ENCODE measurements around the gene KCNIP1. TPM values are rescaled to one million over a fixed set of nuclear protein-coding genes. Genes with fewer than 3 reads are reported as not detected.

Gene KCNIP1
- total and polyA plus RNA-seq, 2 of the 8 experiments (the other 6 are each of a cell fraction or from before 2014, with no cell fraction given), result 0.52 to 0.83 TPM

DNA sequence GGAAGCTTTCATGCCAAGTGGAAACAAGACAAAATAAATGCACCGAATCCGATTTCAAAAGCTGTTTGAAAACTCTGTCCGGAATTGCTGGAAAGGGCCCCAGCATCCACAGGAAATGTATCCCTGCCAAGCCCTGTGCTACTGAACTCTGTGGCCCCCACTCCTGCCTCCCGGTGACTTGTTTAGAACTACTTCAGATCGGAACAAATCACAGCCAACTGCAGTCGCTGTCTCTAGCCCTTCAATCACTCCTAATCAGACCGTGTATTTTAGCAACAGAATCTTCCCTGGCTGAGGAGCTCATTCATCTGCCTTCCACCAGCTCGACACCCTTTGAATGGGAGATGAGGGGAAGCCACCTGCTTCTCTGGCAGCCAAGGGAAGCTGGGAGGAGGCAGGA, 94.1 kb downstream of the KCNIP1 start:
- Histone ChIP-seq H3K23me2 (ENCODE audit: low read depth, low read length) (no peaks in the 10 kb centered on the region), H4K20me1 (replicated peaks in 1 of 2; ENCODE audit: control insufficient read depth in 1 of 2, insufficient read depth in 2 of 2, low read length in 2 of 2) (no peaks in the 10 kb centered on the region), H3K4me1 (replicated peaks in 1 of 4; ENCODE audit: control insufficient read depth in 3 of 4, insufficient read depth in 4 of 4, low read length in 3 of 4) (peaks cover 0 to 2% (median 0%) of the 10 kb centered on the region in 4 experiments; a peak in 1 of 7 replicates), H3K36me3 (ENCODE audit: control insufficient read depth in 2 of 4, insufficient read depth in 4 of 4, low read length in 3 of 4) (no peaks in the 10 kb centered on the region), H3K79me1 (ENCODE audit: low read depth, low read length) (no peaks in the 10 kb centered on the region), H2BK12ac (ENCODE audit: low read depth, low read length) (no peak overlapping the region), H3K23ac (ENCODE audit: insufficient read length) (no peak overlapping the region), H2AFZ (ENCODE audit: low read length) (no peak overlapping the region), H4K8ac (ENCODE audit: extremely low read depth, insufficient read depth, low read length) (no peak overlapping the region), H2BK5ac (ENCODE audit: low read depth, low read length) (no peak overlapping the region), H3K4me2 (ENCODE audit: insufficient read depth in 1 of 2, low read depth in 2 of 2, low read length in 2 of 2) (no peak overlapping the region), H2BK15ac (ENCODE audit: low read length) (no peak overlapping the region), H3K18ac (ENCODE audit: extremely low read depth, low read length) (no peak overlapping the region), H3K79me2 (ENCODE audit: control insufficient read depth in 1 of 2, insufficient read depth in 2 of 2, low read length in 2 of 2) (no peaks in the 10 kb centered on the region), H3K9me3 (ENCODE audit: insufficient read depth in 2 of 2, low read depth in 1 of 2, low read length in 1 of 2) (no peaks in the 10 kb centered on the region), H2AK5ac (ENCODE audit: low read depth, low read length) (no peak overlapping the region), H2BK20ac (ENCODE audit: low read length) (no peak overlapping the region), H3K9ac (replicated peaks in 1 of 4; ENCODE audit: extremely low read depth in 1 of 4, low read depth in 3 of 4, low read length in 3 of 4) (no peak overlapping the region), H3K27me3 (replicated peaks in 1 of 4; ENCODE audit: control insufficient read depth in 3 of 4, extremely low read depth in 1 of 4, insufficient read depth in 3 of 4, low read length in 3 of 4) (no peaks in the 10 kb centered on the region; a peak in 1 of 7 replicates), H3K4me3 (ENCODE audit: extremely low read depth in 1 of 4, insufficient read depth in 2 of 4, low read depth in 3 of 4, low read length in 4 of 4) (no peak overlapping the region), H4K5ac (ENCODE audit: insufficient read length, low read depth, low read length) (no peak overlapping the region), H2BK120ac (replicated peaks; ENCODE audit: low read depth, low read length) (no peak overlapping the region), H3K56ac (replicated peaks; ENCODE audit: insufficient read length, low read depth, low read length) (no peak overlapping the region), H4K91ac (replicated peaks; ENCODE audit: insufficient read length, low read length) (no peak overlapping the region), H3K27ac (ENCODE audit: low read depth, low read length) (no peak overlapping the region), H3K4ac (replicated peaks; ENCODE audit: insufficient read length, low read depth, low read length) (no peak overlapping the region), H3K14ac (ENCODE audit: insufficient read length) (no peak overlapping the region)
- FAIRE-seq (no peak), DNase-seq (ENCODE audit: low read depth in 1 of 2, low spot score in 2 of 2) (no peak)
- 91% methylated on average over 8 of the region's 8 CpGs; no CpG with 5 or more reads in 1 of the 2 experiments for WGBS, 2 experiments (ENCODE audit: extremely low coverage in 1 of 2, insufficient coverage in 1 of 2, insufficient read length in 1 of 2, insufficient replicate concordance in 2 of 2, low coverage in 1 of 2, low lambda C conversion rate in 2 of 2, missing lambda C conversion rate in 1 of 2)
- CTCF ChIA-PET (ENCODE audit: partially characterized antibody), result interaction anchor here (1.0 to 39.4 kb wide), 11 partner anchors 9 to 323 kb away, joined by 3 to 982 read pairs (median 4); no protein-coding TSS in a partner anchor
- POLR2A ChIA-PET (ENCODE audit: partially characterized antibody), result interaction anchor here (1.0 kb wide), 1 partner anchor 36 kb away, joined by 3 read pairs; no protein-coding TSS in a partner anchor
- TF ChIP-seq CBX8 (IDR thresholded peaks at IDR 0.05; ENCODE audit: borderline replicate concordance, low read depth, low read length), result no peak
- TF ChIP-seq CBX5 (IDR thresholded peaks at IDR 0.05; ENCODE audit: low read depth, low read length), result no peak
- TF ChIP-seq CHD1 (IDR thresholded peaks at IDR 0.05; ENCODE audit: low read depth, low read length), result no peak
- no peak for TF ChIP-seq TAF7 (optimal IDR thresholded peaks at IDR 0.05; ENCODE audit: borderline replicate concordance, low read depth, low read length)
- no peak for TF ChIP-seq KDM1A (IDR thresholded peaks at IDR 0.05; ENCODE audit: borderline replicate concordance, low read length)
- TF ChIP-seq, protein P1, sequence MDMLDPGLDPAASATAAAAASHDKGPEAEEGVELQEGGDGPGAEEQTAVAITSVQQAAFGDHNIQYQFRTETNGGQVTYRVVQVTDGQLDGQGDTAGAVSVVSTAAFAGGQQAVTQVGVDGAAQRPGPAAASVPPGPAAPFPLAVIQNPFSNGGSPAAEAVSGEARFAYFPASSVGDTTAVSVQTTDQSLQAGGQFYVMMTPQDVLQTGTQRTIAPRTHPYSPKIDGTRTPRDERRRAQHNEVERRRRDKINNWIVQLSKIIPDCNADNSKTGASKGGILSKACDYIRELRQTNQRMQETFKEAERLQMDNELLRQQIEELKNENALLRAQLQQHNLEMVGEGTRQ (IDR thresholded peaks at IDR 0.05; ENCODE audit: low read length), result no peak
- no peak for TF ChIP-seq HDAC6 (IDR thresholded peaks at IDR 0.05; ENCODE audit: low read depth, low read length)
- no peak for TF ChIP-seq SIN3A (conservative IDR thresholded peaks at IDR 0.05 in 1 of 2, IDR thresholded peaks at IDR 0.05 in 1 of 2; ENCODE audit: low read depth in 1 of 2, low read length in 2 of 2)
- TF ChIP-seq FOSL1 (IDR thresholded peaks at IDR 0.05; ENCODE audit: insufficient read depth, low read depth, low read length), result no peak
- TF ChIP-seq ASH2L (IDR thresholded peaks at IDR 0.05; ENCODE audit: low read length), result no peak
- no peak for TF ChIP-seq SUZ12 (IDR thresholded peaks at IDR 0.05; ENCODE audit: low read length)
- no peak for TF ChIP-seq HDAC2 (IDR thresholded peaks at IDR 0.05; ENCODE audit: borderline replicate concordance in 1 of 2, low read depth in 2 of 2, low read length in 2 of 2)
- TF ChIP-seq JUND (IDR thresholded peaks at IDR 0.05; ENCODE audit: low read length), result no peak

Measured in H1 (cell line).